ENCODE measurements around the gene ZRANB1. TPM values are rescaled to one million over a fixed set of nuclear protein-coding genes. Genes with fewer than 3 reads are reported as not detected.

ZRANB1 gene
- total and polyA plus RNA-seq, 2 donors (not counting 1 experiment from before 2014, with no cell fraction given): 26.5 to 39.3 TPM

- Histone ChIP-seq H3K27ac (ENCODE audit: insufficient read depth, low read length) (no peak overlapping the region), H2AFZ (ENCODE audit: low read length) (no peak overlapping the region), H3K4me2 (ENCODE audit: extremely low read depth, insufficient read depth, low read length) (no peak overlapping the region), H3K9ac (ENCODE audit: insufficient read depth, low read length) (no peak overlapping the region), H3K36me3 (ENCODE audit: control insufficient read depth, insufficient read depth, low read length) (peaks cover 2% of the 10 kb centered on the region), H3K79me2 (ENCODE audit: control insufficient read depth, insufficient read depth, low read length) (peaks cover 59% of the 10 kb centered on the region), H3K4me3 (replicated peaks in 1 of 4; ENCODE audit: control extremely low read depth in 1 of 4, insufficient read depth in 1 of 4, low read depth in 3 of 4, low read length in 4 of 4) (no peak overlapping the region), H4K20me1 (ENCODE audit: control insufficient read depth, extremely low read depth, insufficient read depth, low read length) (no peaks in the 10 kb centered on the region), H3K27me3 (ENCODE audit: control insufficient read depth, insufficient read depth, low read length) (no peaks in the 10 kb centered on the region), H3K9me3 (ENCODE audit: control insufficient read depth, insufficient read depth, low read depth, low read length) (no peaks in the 10 kb centered on the region), H3K4me1 (ENCODE audit: control insufficient read depth, extremely low read depth, insufficient read depth, low read length) (peaks cover 13% of the 10 kb centered on the region)
- DNase-seq (ENCODE audit: low read depth in 2 of 2): no peak
- no peak for TF ChIP-seq CTCF (conservative IDR thresholded peaks at IDR 0.05 in 1 of 2, IDR thresholded peaks at IDR 0.05 in 1 of 2; ENCODE audit: low read depth in 1 of 2, low read length in 2 of 2)
- TF ChIP-seq EZH2 (IDR thresholded peaks at IDR 0.05; ENCODE audit: low read length, missing control alignments): no peak
Measured at GRCh38 chr10:125021686-125022344, 79.9 kb downstream of the ZRANB1 start.

DNA sequence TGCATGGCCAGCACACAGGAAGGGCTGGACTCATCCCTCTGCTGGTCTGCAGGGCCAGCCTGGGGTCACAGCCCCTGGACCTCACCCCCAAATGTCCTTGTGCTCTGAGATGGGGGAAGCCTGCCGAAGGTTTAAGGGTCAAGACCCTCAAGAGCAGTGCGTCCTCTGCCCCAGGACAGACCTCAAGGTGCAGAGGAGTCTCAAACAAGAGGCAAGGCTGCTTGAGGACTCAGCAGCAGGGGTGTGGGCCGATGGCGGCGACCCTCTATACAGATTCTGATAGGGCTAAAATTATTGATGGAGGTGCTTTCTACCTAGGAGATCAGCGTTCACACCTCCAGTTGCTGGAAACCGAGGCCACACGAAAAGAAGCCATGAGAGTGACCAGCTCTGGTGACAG, 80.7 kb downstream of the ZRANB1 start:
- Histone ChIP-seq H3K4me2 (ENCODE audit: extremely low read depth, insufficient read depth, low read length) (no peak overlapping the region), H3K9ac (ENCODE audit: insufficient read depth, low read length) (no peak overlapping the region), H3K36me3 (ENCODE audit: control insufficient read depth, insufficient read depth, low read length) (peaks cover 4% of the 10 kb centered on the region), H4K20me1 (ENCODE audit: control insufficient read depth, extremely low read depth, insufficient read depth, low read length) (no peaks in the 10 kb centered on the region), H3K27me3 (ENCODE audit: control insufficient read depth, insufficient read depth, low read length) (no peaks in the 10 kb centered on the region), H3K27ac (ENCODE audit: insufficient read depth, low read length) (no peak overlapping the region), H2AFZ (ENCODE audit: low read length) (no peak overlapping the region), H3K4me1 (ENCODE audit: control insufficient read depth, extremely low read depth, insufficient read depth, low read length) (peaks cover 9% of the 10 kb centered on the region), H3K79me2 (ENCODE audit: control insufficient read depth, insufficient read depth, low read length) (peaks cover 59% of the 10 kb centered on the region), H3K9me3 (ENCODE audit: control insufficient read depth, insufficient read depth, low read depth, low read length) (no peaks in the 10 kb centered on the region), H3K4me3 (replicated peaks in 1 of 4; ENCODE audit: control extremely low read depth in 1 of 4, insufficient read depth in 1 of 4, low read depth in 3 of 4, low read length in 4 of 4) (no peak overlapping the region)
- no peak for TF ChIP-seq EZH2 (IDR thresholded peaks at IDR 0.05; ENCODE audit: low read length, missing control alignments)
- TF ChIP-seq CTCF (conservative IDR thresholded peaks at IDR 0.05 in 1 of 2, IDR thresholded peaks at IDR 0.05 in 1 of 2; ENCODE audit: low read depth in 1 of 2, low read length in 2 of 2): no peak
- no peak for DNase-seq (ENCODE audit: low read depth in 2 of 2)

DNA sequence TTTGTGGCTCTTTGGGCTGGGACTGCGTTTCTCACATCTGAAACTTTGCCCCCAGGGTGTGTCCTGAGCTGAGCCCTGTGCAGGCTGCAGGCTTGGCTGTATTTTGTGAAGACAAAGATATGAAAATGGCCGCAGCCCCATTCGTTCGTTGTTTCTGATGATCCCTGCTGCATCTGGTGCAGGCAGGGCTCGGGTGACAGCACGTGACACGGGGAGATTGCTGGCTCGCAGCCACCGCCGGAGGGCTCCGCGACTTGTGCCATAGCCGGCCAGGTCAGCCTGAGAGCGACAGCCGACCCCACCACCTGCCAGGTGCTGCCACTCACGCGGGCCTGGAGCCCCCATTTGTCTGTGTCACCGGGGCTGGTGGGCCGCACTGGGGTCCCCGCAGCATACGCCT, 81.3 kb downstream of the ZRANB1 start:
- Histone ChIP-seq H3K4me1 (ENCODE audit: control insufficient read depth, extremely low read depth, insufficient read depth, low read length) (peaks cover 6% of the 10 kb centered on the region), H3K9ac (ENCODE audit: insufficient read depth, low read length) (no peak overlapping the region), H3K4me2 (ENCODE audit: extremely low read depth, insufficient read depth, low read length) (no peak overlapping the region), H3K36me3 (ENCODE audit: control insufficient read depth, insufficient read depth, low read length) (peaks cover 4% of the 10 kb centered on the region), H3K27ac (ENCODE audit: insufficient read depth, low read length) (no peak overlapping the region), H3K79me2 (ENCODE audit: control insufficient read depth, insufficient read depth, low read length) (peaks cover 60% of the 10 kb centered on the region), H3K4me3 (replicated peaks in 1 of 4; ENCODE audit: control extremely low read depth in 1 of 4, insufficient read depth in 1 of 4, low read depth in 3 of 4, low read length in 4 of 4) (no peak overlapping the region), H2AFZ (ENCODE audit: low read length) (no peak overlapping the region), H4K20me1 (ENCODE audit: control insufficient read depth, extremely low read depth, insufficient read depth, low read length) (no peaks in the 10 kb centered on the region), H3K27me3 (ENCODE audit: control insufficient read depth, insufficient read depth, low read length) (no peaks in the 10 kb centered on the region), H3K9me3 (ENCODE audit: control insufficient read depth, insufficient read depth, low read depth, low read length) (no peaks in the 10 kb centered on the region)
- no peak for TF ChIP-seq EZH2 (IDR thresholded peaks at IDR 0.05; ENCODE audit: low read length, missing control alignments)
- no peak for TF ChIP-seq CTCF (conservative IDR thresholded peaks at IDR 0.05 in 1 of 2, IDR thresholded peaks at IDR 0.05 in 1 of 2; ENCODE audit: low read depth in 1 of 2, low read length in 2 of 2)
- no peak for DNase-seq (ENCODE audit: low read depth in 2 of 2)

Data from fibroblast of lung (primary cell).